GM23338 (cell line): Measurements from ENCODE around the gene HOXB3. TPM values are rescaled to one million over a fixed set of nuclear protein-coding genes. Genes with fewer than 3 reads are reported as not detected.

ENCODE experiments used
- ATAC-seq: fragments of 200-7000 bp; cut with Tn5 transposase; 3 replicates; pipeline ENCODE4 v1.9.1; 2020
- DNase-seq: peaks from one replicate; pipeline ENCODE4 v3.0.0-alpha.2; 2015; ENCODE audit warnings: low spot score
- H2AFZ ChIP-seq: fragments of 200-600 bp; sonication (generic); 2 replicates; pipeline ENCODE4 v1.8.0; 2016; ENCODE audit warnings: antibody characterized with exemption, mild to moderate bottlenecking, moderate library complexity
- H3F3A ChIP-seq: fragments of 200-600 bp; sonication (generic); replicated peaks from 2 replicates; pipeline ENCODE4 v1.8.0; 2017; ENCODE audit warnings: antibody characterized with exemption, mixed run types, low read depth
- H3K27ac ChIP-seq: fragments of 200-600 bp; sonication (generic); 2 replicates; pipeline ENCODE4 v1.6.1; 2016; ENCODE audit warnings: low read depth
- H3K27me3 ChIP-seq: fragments of 200-600 bp; sonication (generic); 2 replicates; pipeline ENCODE4 v1.8.0; 2016; ENCODE audit warnings: mild to moderate bottlenecking, mixed run types, moderate library complexity; ENCODE audit not compliant: insufficient read depth
- H3K36me3 ChIP-seq: fragments of 200-600 bp; sonication (generic); 2 replicates; pipeline ENCODE4 v1.8.0; 2016; ENCODE audit warnings: mild to moderate bottlenecking; ENCODE audit not compliant: insufficient read depth
- H3K4me1 ChIP-seq: fragments of 200-600 bp; sonication (generic); 2 replicates; pipeline ENCODE4 v1.8.0; 2016; ENCODE audit warnings: mild to moderate bottlenecking, moderate library complexity; ENCODE audit not compliant: insufficient read depth
- H3K4me2 ChIP-seq: fragments of 200-600 bp; sonication (generic); 2 replicates; pipeline ENCODE4 v1.7.1; 2017; ENCODE audit warnings: mixed run types
- H3K4me3 ChIP-seq: fragments of 200-600 bp; sonication (generic); 2 replicates; pipeline ENCODE4 v1.6.1; 2016; ENCODE audit warnings: mixed run types
- H3K79me2 ChIP-seq: fragments of 200-600 bp; sonication (generic); replicated peaks from 2 replicates; pipeline ENCODE4 v1.8.0; 2017; ENCODE audit warnings: mild to moderate bottlenecking; ENCODE audit not compliant: insufficient read depth
- H3K9me2 ChIP-seq: fragments of 200-600 bp; sonication (generic); 2 replicates; pipeline ENCODE4 v1.8.0; 2017; ENCODE audit not compliant: insufficient read depth
- H4K20me1 ChIP-seq: fragments of 200-600 bp; sonication (generic); replicated peaks from 2 replicates; pipeline ENCODE4 v1.8.0; 2017; ENCODE audit warnings: mild to moderate bottlenecking; ENCODE audit not compliant: insufficient read depth
- H3K27ac Mint-ChIP-seq: 2 replicates; pipeline ENCODE4 v1.8.0; 2020; ENCODE audit warnings: inconsistent platforms, mild to moderate bottlenecking, moderate library complexity, mixed read lengths
- H3K27me3 Mint-ChIP-seq: 3 replicates; pipeline ENCODE4 v1.8.0; 2022; ENCODE audit warnings: low read depth, mild to moderate bottlenecking, moderate library complexity, mixed read lengths, inconsistent platforms; ENCODE audit not compliant: insufficient read depth, poor library complexity
- H3K36me3 Mint-ChIP-seq: 3 replicates; pipeline ENCODE4 v1.8.0; 2021; ENCODE audit warnings: low read depth, mild to moderate bottlenecking, inconsistent platforms, moderate library complexity, mixed read lengths
- H3K4me1 Mint-ChIP-seq: 3 replicates; pipeline ENCODE4 v1.8.0; 2020; ENCODE audit warnings: mild to moderate bottlenecking, inconsistent platforms, mixed read lengths
- H3K4me3 Mint-ChIP-seq: 3 replicates; pipeline ENCODE4 v1.8.0; 2021; ENCODE audit warnings: moderate library complexity, mild to moderate bottlenecking, inconsistent platforms, mixed read lengths
- H3K9me3 Mint-ChIP-seq: 3 replicates; pipeline ENCODE4 v1.8.0; 2020; ENCODE audit warnings: moderate library complexity, mild to moderate bottlenecking, inconsistent platforms, mixed read lengths
- CREB1 ChIP-seq: fragments of 250-450 bp; sonication (Bioruptor Pico); IDR thresholded peaks from 2 replicates; pipeline ENCODE4 v1.5.0; 2020; ENCODE audit warnings: low read depth, mild to moderate bottlenecking, moderate library complexity
- EZH2 ChIP-seq: fragments of 200-600 bp; sonication (generic); IDR thresholded peaks from one replicate; pipeline ENCODE4 v1.8.0; 2017; ENCODE audit warnings: antibody characterized with exemption, mild to moderate bottlenecking, low read depth; ENCODE audit not compliant: unreplicated experiment
- EZH2phosphoT487 ChIP-seq: fragments of 200-600 bp; sonication (generic); IDR thresholded peaks from one replicate; pipeline ENCODE4 v1.8.1; 2018; ENCODE audit warnings: antibody characterized with exemption; ENCODE audit not compliant: unreplicated experiment
- JUNB ChIP-seq: IDR thresholded peaks from one replicate; pipeline ENCODE4 v1.6.1; 2016; ENCODE audit warnings: antibody characterized with exemption; ENCODE audit not compliant: unreplicated experiment
- NANOG ChIP-seq: IDR thresholded peaks from 2 replicates; pipeline ENCODE4 v1.6.1; 2016; ENCODE audit warnings: antibody characterized with exemption, borderline replicate concordance
- POLR2AphosphoS5 ChIP-seq: IDR thresholded peaks from 2 replicates; pipeline ENCODE4 v1.6.1; 2016; ENCODE audit warnings: antibody characterized with exemption, low read depth
- STAT1 ChIP-seq: IDR thresholded peaks from one replicate; pipeline ENCODE4 v1.6.1; 2016; ENCODE audit warnings: antibody characterized with exemption; ENCODE audit not compliant: unreplicated experiment
- ZNF331 ChIP-seq: fragments of 250-450 bp; sonication (Bioruptor Pico); IDR thresholded peaks from 2 replicates; pipeline ENCODE4 v1.5.0; 2020; ENCODE audit warnings: low read depth, mild to moderate bottlenecking, moderate library complexity
- ZNF462 ChIP-seq: fragments of 250-450 bp; sonication (Bioruptor Pico); IDR thresholded peaks from 2 replicates; pipeline ENCODE4 v1.5.0; 2020; ENCODE audit warnings: mild to moderate bottlenecking, moderate library complexity
- polyA plus RNA-seq: library from polyadenylated mRNA; unstranded; fragments of >200 nt; fragmentation: Nextera tagmentation; extraction: Ambion mirVana; gene quantifications from 2 replicates; pipeline ENCODE4 v1.2.1, GENCODE V29; 2016
- total RNA-seq: library from RNA; depleted of rRNA; stranded (reverse); fragments of >200 nt; shearing (Covaris generic); gene quantifications from 2 replicates; pipeline ENCODE4 v1.2.3, GENCODE V29; 2014

HOXB3 gene
- total and polyA plus RNA-seq, 2 experiments from 2014 or later = 0.17 TPM; not detected in 1

DNA sequence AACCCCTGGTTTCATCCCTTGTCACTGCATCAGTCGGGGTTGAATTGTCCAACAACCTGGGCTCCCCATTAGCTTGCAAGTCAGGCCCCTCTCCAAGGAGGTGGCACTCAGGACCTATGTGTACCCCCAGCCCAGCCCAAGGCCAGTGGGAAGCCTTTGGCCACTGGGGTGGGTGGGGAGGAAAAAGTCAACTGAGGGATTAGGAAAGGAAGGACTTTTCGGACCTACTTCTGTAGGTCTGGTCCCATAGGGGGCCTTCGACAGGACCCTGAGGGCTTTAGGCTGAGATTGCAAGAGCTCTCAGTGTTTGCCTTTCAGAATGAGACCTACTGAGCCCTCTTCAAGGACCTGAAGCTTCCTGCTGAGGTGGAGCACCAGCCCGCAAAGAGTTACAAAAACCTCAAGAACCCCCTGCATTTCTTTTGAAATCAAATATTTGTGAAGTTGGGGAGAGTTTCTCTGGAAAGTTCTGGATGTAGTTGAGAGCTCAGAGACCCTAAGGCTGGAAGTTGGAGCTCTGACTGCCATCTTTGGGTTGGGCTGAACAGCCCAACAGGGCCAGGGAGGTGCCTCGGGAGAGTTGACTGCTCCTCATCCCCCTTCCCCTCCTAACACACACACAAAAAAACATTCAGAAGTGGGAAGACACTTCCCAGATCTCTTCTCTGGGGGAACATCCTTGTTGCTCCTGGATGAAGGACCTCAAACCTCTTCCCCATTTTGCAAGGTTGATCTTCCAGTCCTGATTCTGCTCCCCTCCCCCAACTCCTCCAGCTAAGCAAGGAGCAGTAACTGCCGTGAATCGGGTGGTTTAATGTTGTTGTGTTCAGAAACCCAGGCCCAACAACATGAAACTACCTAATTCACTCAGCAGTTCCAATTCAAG lies 41.9 kb upstream of the HOXB3 start:
- no peaks in the 10 kb centered on the region for H3K79me2 ChIP-seq
- Mint-ChIP-seq H3K27me3 (peaks cover 100% of the 10 kb centered on the region), H3K36me3 (no peaks in the 10 kb centered on the region), H3K4me1 (peaks cover 11% of the 10 kb centered on the region), H3K4me3 (no peak overlapping the region), H3K27ac (no peak overlapping the region), H3K9me3 (peaks cover 3% of the 10 kb centered on the region; the same call in 2 of the 3 replicates)
- no peak overlapping the region for H3K4me3 ChIP-seq
- peaks cover 100% of the 10 kb centered on the region for H3K27me3 ChIP-seq
- no peak overlapping the region for H2AFZ ChIP-seq
- TF ChIP-seq EZH2 (peak; percentile 92), STAT1 (no peak)
- H3K9me2 ChIP-seq = no peaks in the 10 kb centered on the region
- peaks cover 32% of the 10 kb centered on the region for H3K4me1 ChIP-seq
- no peaks in the 10 kb centered on the region for H3K36me3 ChIP-seq
- ATAC-seq = peak; percentile 7; the same call in 2 of the 3 replicates
- H3K4me2 ChIP-seq = 0 out of 2 replicates have a peak overlapping the region, but pooled peaks have one; percentile 26
- H3F3A ChIP-seq = peaks cover 48% of the 10 kb centered on the region
- no peak overlapping the region for H3K27ac ChIP-seq
- peak; percentile 19 for DNase-seq
- peaks cover 77% of the 10 kb centered on the region for H4K20me1 ChIP-seq

GRCh38 chr17:48630925-48631692 lies 41.1 kb upstream of the HOXB3 start:
- Histone ChIP-seq H2AFZ (no peak overlapping the region), H4K20me1 (peaks cover 75% of the 10 kb centered on the region), H3K4me2 (no peak overlapping the region), H3K79me2 (no peaks in the 10 kb centered on the region), H3K9me2 (no peaks in the 10 kb centered on the region), H3K27ac (no peak overlapping the region), H3K4me3 (no peak overlapping the region), H3K4me1 (peaks cover 34% of the 10 kb centered on the region), H3K36me3 (no peaks in the 10 kb centered on the region), H3F3A (peaks cover 46% of the 10 kb centered on the region), H3K27me3 (peaks cover 100% of the 10 kb centered on the region)
- ATAC-seq = no peak
- peak; percentile 7 for DNase-seq
- Mint-ChIP-seq H3K27ac (no peak overlapping the region), H3K4me3 (no peak overlapping the region), H3K4me1 (peaks cover 13% of the 10 kb centered on the region), H3K36me3 (no peaks in the 10 kb centered on the region), H3K9me3 (no peaks in the 10 kb centered on the region; the same call in 2 of the 3 replicates), H3K27me3 (peaks cover 100% of the 10 kb centered on the region)
- TF ChIP-seq EZH2 (peak; percentile 78), ZNF331 (CRISPR knock-in tag) (no peak), EZH2phosphoT487 (no peak), CREB1 (CRISPR knock-in tag) (no peak), POLR2AphosphoS5 (no peak), JUNB (no peak), ZNF462 (CRISPR knock-in tag) (no peak), NANOG (no peak)
